GM18508 (cell line): ENCODE data around the gene SERGEF.
A peak's percentile ranks its signal among the peaks of the same experiment; 100 is the strongest.
"Not testable (repeated sequence)": the region's sequence is repeated elsewhere in the genome, so short reads cannot be mapped to it uniquely, and the experiment has no call there.

ENCODE experiments used
- ATAC-seq: cut with Tn5 transposase; IDR thresholded peaks from one replicate; pipeline ENCODE4 v1.9.1; 2021; ENCODE audit warnings: moderate number of reproducible peaks; ENCODE audit not compliant: insufficient read depth, unreplicated experiment

SERGEF gene

DNA sequence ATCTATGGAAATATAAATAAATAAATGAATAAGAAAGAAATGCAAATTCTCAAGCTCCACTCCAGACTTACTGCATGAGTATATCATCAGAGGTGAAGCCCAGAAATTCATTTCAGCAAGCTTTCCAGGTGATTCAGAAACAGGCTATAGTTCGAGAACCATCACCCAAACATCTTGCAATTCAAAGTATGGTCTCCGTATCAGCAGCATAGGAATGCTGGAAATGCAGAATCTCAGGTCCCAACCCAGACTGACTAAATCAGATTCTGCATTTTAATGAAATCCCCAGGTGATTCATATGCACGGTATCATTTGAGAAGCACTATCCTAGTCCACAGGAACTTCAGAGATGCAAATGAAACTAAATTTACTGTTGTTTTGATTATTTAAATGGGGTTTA, 95.3 kb downstream of the SERGEF start:
- no peak for ATAC-seq

- no peak for ATAC-seq
These were observed 97.2 kb downstream of the SERGEF start for GRCh38 chr11:17915500-17916143.

DNA sequence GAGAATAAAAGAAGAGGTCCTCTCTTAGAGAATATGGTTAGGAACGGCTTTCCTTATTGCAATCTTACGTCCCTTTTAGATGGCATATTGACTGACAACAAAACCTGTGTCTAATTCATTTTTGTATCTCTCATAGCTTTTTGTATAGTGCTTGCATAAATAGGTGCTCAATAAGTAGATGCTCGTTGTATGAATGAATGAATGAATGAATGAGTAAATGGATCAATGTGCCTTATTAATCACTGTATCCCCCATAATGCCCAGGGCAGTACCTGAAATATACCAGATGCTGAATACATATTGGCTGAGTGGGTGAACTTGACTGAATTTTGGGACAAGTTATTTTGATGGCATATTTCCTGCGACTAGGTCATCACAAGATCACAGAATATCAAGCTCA, 97.9 kb downstream of the SERGEF start:
- no peak for ATAC-seq

DNA sequence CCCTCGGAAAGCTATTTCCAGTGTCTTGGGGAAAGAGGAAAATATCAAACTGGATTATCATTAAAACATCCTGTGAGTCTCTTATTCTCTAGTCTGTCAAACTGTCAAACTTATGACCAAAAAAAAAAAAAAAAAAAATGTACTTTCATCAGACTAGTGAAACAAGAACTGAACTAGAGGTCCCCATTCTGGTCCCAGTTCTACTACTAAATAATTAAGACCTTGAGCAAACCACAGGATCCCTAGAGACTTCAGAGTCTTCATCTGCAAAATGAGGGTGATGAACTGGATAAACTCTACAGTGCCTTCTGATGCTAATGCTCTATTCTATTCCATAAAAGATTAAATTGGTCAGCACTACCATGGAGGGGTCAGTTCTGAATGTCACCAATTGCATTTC, 105.8 kb downstream of the SERGEF start:
- ATAC-seq = no peak

- no peak for ATAC-seq
These were observed 106.4 kb downstream of the SERGEF start for GRCh38 chr11:17906436-17906835.

DNA sequence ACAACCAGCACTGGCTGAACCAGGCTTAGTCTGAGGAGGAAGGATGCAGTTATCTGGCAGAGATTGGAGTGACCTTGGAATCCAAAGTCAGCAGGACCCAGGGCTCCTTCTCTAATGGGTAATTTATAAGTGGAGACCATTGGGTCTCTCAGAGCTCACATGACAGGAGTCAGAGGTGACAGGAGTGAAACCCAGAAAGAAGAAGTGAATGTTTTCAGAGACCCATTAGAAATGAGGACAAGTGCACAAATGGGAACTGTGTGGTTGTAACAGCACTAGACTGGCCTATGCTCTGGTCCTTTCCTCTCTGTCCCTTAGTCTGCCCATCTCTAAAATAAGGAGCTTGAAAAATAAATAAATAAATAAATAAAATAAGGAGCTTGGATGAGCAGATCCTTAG, 107.4 kb downstream of the SERGEF start:
- ATAC-seq = peak; percentile 89

DNA sequence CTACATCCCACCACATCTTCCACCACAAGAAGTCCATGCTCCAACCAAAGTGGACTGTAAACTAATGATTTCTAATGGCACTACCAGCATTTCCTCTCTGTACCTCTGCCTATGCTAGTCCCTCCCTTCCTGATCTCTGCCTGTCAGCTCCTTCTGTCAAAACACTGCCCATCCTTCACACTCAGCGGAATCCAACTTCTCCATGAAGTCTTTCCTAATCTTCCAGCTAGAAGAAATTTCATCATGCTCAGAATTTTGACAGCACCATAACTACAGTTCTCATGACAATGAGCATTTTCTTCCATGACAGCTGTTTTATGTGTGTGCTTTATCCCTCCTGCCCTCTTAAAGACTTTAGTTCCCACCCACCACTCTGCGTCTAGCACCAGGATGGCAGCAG, 111.4 kb downstream of the SERGEF start:
- no peak for ATAC-seq

- no peak for ATAC-seq
These were observed 114.1 kb downstream of the SERGEF start for GRCh38 chr11:17898782-17899181.

- ATAC-seq = no peak
These were observed 114.8 kb downstream of the SERGEF start for GRCh38 chr11:17898071-17898470.

DNA sequence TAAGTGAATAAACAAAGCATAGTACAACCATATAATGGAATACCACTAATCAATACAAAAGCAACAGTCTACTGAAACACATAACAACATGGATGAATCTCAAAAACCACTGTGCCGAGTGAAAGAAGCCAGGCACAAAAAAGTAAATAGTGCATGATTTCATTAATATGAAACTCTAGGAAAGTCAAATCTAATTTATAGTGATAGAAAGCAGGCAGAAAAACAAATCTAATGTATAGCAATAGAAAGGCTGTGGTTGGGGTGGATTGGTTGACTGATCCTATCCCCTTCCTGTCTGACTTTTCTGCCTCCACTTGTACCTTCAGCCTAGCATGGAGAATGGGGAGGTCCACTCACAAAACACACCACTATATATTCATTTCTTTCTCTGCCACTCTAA, 115.4 kb downstream of the SERGEF start:
- ATAC-seq = no peak

GRCh38 chr11:17896496-17897151, 116.2 kb downstream of the SERGEF start:
- not testable (repeated sequence) for ATAC-seq

GRCh38 chr11:17894929-17895658, 117.8 kb downstream of the SERGEF start:
- ATAC-seq = no peak

DNA sequence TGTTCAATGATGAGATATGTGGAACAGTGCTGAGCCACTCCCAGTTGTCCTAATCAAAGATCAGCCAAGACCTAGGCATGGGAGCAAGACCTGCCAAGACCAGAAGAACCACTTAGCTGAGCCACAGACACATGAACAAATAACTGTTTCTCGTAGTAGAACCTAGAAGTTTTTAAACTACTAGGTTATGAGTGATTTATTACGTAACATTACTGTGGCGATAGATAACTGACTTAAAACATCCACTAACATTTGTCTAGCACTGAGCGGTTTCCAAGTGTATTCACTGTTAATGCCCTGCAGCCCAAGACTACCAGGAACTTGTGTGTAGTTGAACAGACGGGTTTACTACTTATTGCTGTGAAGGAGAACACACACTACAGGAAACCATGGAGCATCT, 120.4 kb downstream of the SERGEF start:
- no peak for ATAC-seq

DNA sequence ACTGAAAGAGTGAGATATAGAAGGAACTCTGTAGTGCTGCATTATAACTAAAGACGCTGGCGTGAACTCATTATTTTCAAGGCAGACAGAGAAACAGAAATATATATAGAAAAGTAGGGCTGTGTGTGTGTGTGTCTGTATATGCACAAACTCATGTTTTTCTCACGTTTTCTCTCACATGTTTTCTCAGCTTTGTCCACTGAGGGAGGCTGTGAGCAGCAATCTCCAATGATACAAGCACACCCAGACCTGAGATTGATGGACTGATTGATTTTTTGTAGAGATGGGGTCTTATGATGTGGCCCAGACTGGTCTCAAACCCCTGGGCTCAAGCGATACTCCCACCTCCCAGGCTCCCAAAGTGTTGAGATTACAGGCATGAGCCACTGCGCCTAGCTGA, 122.5 kb downstream of the SERGEF start:
- no peak for ATAC-seq

- no peak for ATAC-seq
These were observed 125.1 kb downstream of the SERGEF start for GRCh38 chr11:17887779-17888178.

- no peak for ATAC-seq
These were observed 128.9 kb downstream of the SERGEF start for GRCh38 chr11:17883946-17884345.

GRCh38 chr11:17883057-17883456, 129.8 kb downstream of the SERGEF start:
- no peak for ATAC-seq

DNA sequence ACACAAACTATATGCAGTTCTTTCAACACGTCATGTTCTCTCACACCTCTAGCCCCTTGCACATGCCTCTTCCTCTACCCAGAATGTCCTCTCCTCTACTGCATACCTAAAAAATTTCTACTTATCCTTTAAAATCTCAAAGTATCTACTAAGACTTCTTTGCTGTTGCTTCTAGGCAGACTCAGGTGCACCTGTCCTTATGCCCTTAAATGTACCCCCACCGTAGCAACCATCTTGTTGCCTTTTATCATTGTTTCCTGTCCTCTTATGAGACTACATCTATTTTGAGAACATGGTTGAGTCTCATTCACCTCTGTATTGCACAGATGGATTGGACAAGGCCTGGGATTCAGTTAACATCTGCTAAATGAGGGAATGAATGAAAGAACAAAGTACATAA, 134.1 kb downstream of the SERGEF start:
- ATAC-seq = no peak

DNA sequence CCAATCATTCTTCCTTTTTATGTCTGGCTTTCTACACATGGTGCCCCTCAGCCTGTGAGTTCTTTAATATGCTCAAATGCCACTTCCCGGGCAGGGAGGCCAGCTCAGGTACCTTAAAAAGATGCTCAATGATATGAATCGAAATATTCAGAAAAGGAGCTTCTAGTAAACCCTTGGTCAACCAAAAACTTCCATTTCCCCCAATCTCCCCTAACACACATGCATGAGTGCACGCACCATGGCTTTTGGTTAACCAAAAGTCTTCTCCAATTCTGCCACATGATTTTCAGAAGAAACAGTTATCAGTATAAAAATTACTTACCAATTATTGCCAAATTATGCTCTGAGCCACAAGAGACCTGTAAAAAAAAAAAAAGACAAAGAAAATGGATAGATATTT, 135.0 kb downstream of the SERGEF start:
- no peak for ATAC-seq

GRCh38 chr11:17876827-17877226, 136.0 kb downstream of the SERGEF start:
- no peak for ATAC-seq

DNA sequence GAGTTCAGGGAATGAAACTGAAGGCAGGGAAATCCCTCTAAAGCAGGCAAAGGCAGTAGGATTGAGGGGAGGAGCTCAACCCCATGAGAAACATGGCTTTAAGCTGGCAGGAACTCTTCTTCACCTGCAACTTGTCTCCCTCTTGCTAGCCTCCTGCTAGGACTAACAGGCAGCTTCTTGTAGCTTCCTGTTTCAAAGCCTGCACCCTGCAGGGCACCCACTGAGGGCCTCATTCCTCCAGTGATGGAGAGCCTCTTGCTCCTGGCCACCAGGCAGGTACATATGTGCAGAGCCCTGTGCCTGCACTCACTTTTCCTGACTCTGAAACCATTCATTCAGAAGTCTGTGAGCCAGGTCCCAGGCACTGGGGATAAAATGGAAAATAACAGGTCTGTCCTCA, 137.0 kb downstream of the SERGEF start:
- ATAC-seq = no peak

- no peak for ATAC-seq
These were observed 139.3 kb downstream of the SERGEF start for GRCh38 chr11:17873586-17873985.
